HUES6 (cell line): Measurements from ENCODE around the gene BPIFB1.

ENCODE experiments used
- H3K27ac ChIP-seq: 2 replicates; pipeline ENCODE4 v1.7.0; 2013; ENCODE audit warnings: low read depth, mild to moderate bottlenecking, low read length, inconsistent platforms
- H3K27me3 ChIP-seq: 2 replicates; pipeline ENCODE4 v1.6.1; 2013; ENCODE audit warnings: low read length; ENCODE audit not compliant: control insufficient read depth, insufficient read depth
- H3K36me3 ChIP-seq: 2 replicates; pipeline ENCODE4 v1.6.1; 2013; ENCODE audit warnings: low read length; ENCODE audit not compliant: control insufficient read depth, insufficient read depth
- H3K4me1 ChIP-seq: 2 replicates; pipeline ENCODE4 v1.6.1; 2013; ENCODE audit warnings: low read length; ENCODE audit not compliant: control insufficient read depth, insufficient read depth
- H3K4me3 ChIP-seq: 2 replicates; pipeline ENCODE4 v1.5.1; 2013; ENCODE audit warnings: low read depth, low read length
- H3K9ac ChIP-seq: one replicate; pipeline ENCODE4 v1.6.1; 2013; ENCODE audit warnings: mild to moderate bottlenecking, low read length
- H3K9me3 ChIP-seq: 2 replicates; pipeline ENCODE4 v1.6.1; 2013; ENCODE audit warnings: low read depth, low read length; ENCODE audit not compliant: control insufficient read depth, insufficient read depth

The BPIFB1 gene

DNA sequence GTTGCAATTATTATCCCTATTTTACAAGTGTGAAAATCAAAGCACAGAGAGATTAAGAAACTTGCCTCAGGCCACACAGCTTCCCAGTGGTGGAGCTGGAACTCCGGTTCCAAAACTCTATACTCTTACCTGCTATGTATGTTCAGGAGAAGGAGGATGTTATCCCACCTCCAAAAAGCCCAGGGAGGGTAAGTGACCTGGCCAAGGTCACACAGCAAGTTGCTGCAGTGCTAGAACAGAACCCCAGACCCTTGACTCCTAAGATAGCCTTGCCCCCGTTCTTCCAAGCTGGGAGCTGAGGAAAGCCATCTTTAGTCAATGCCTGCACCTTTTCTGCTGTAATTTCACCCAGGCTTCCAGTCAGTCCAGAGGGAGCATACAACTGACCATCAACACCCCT lies 42.3 kb downstream of the BPIFB1 start:
- no peaks in the 10 kb centered on the region for H3K9me3 ChIP-seq
- no peak overlapping the region for H3K4me3 ChIP-seq
- H3K27ac ChIP-seq: no peak overlapping the region
- H3K9ac ChIP-seq: no peak overlapping the region
- no peaks in the 10 kb centered on the region for H3K4me1 ChIP-seq
- H3K27me3 ChIP-seq: no peaks in the 10 kb centered on the region; the same call in 1 of the 2 replicates
- no peaks in the 10 kb centered on the region for H3K36me3 ChIP-seq

DNA sequence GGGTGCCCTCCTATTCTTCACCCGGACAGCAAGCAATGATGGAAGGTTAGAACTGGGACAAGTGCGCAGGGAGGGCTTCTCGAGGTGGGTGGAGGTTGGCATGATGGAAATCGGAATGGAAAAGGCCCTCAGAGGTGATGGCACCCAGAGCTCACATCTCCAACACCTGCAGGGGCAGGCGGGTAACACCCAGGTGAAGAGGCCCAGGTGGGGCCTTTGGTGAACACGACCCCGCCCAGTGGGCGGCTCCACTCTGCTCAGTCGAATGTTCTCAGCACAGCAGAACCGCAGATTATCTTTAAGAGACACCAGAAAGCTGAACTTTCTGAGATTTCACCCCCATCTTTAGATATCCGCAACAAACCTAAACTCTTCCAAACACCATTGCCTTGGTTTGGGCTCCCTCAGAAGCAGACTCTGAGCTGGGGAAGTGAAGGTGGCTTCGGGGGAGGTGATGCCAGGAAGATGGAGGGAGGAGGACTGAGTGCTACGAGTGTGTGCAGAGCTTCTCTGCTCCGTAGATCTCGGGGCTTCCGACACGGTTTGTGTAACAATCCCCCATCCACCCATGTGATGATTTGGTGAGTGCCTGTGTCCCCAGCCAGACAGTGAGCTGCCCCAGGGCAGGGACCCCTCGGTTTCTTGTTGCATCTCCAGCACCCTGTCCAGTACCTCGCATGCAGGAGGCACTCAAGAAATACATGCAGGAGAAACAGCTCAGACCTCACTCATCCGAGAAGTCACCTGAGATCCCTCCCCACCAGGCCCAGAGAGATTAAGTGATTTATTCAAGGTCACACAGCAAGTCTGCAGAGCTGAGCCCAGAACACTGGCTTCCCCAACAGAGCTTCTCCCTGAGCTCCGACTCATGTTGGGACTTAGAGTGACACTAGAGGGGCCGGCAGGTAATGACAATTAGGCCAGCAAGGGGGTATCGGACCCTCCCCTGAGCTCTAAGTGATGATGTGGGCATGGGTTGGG lies 45.4 kb downstream of the BPIFB1 start:
- no peak overlapping the region for H3K27ac ChIP-seq
- H3K4me3 ChIP-seq: no peak overlapping the region
- no peaks in the 10 kb centered on the region for H3K4me1 ChIP-seq
- no peaks in the 10 kb centered on the region for H3K36me3 ChIP-seq
- H3K9ac ChIP-seq: no peak overlapping the region
- no peaks in the 10 kb centered on the region; the same call in 1 of the 2 replicates for H3K27me3 ChIP-seq
- no peaks in the 10 kb centered on the region for H3K9me3 ChIP-seq

DNA sequence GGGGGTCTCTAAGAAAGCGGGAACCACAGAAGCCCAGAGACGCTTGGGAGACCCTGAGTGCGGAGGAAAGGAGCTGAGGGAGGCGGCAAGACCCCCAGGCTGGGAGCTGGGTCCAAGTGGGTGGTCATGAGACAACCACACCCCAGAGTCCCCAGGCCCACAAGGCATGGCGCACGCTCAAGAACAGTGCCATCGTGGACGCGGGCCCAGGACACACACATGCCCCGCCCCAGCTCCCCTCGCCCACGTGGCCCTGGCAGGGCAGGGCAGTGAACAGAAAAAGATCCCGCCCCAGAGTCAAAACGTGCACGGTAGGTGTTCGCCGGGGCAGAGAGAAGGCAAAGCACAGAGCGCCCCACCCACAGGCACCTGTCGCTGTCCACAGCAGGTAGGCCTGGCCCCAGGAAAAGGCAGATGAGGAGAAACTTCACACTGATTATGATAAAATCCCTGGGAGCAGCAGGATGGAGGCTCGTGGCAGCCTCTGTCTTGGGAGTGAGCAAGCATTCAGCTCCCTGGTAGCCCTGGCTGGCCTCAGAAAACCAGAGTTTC lies 50.0 kb downstream of the BPIFB1 start:
- Histone ChIP-seq H3K4me1 (no peaks in the 10 kb centered on the region), H3K9ac (no peak overlapping the region), H3K27ac (no peak overlapping the region), H3K36me3 (no peaks in the 10 kb centered on the region), H3K27me3 (no peaks in the 10 kb centered on the region; the same call in 1 of the 2 replicates), H3K4me3 (no peak overlapping the region), H3K9me3 (no peaks in the 10 kb centered on the region)

DNA sequence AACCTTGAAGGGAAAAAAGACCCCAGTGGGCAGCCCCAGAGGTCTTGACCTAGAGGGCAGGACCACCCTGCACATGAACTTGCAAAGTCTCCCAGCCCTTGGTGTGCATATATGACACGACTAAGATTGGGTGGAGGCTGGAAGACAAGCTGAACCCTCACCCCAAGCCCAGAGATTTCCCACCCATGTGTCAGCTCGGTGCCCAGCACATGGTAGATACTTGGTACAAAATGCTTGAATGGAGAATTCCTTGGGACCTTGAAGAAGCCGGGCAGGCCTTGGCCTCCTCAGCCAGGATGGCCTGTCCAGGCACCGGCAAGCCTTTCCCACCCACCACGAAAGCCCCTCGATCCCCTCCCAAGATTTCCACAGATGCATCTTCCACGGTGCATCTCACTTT lies 50.6 kb downstream of the BPIFB1 start:
- Histone ChIP-seq H3K27me3 (no peaks in the 10 kb centered on the region; the same call in 1 of the 2 replicates), H3K9me3 (no peaks in the 10 kb centered on the region), H3K36me3 (no peaks in the 10 kb centered on the region), H3K4me1 (no peaks in the 10 kb centered on the region), H3K9ac (no peak overlapping the region), H3K4me3 (no peak overlapping the region), H3K27ac (no peak overlapping the region)

DNA sequence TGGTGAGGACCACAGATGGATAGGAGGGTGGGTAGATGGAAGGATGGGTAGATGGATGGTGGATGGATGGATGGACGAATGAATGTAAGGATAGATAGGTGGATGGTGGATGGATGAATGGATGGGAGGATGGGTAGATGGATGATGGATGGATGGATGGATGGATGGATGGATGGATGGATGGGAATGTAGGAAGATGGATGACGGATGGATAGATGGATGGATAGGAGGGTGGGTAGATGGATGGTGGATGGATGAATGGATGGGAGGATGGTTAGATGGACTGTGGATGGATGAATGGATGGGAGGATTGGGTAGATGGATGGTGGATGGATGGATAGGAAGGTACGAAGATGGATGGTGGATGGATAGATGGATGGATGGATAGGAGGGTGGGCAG lies 51.1 kb downstream of the BPIFB1 start:
- Histone ChIP-seq H3K36me3 (no peaks in the 10 kb centered on the region), H3K27ac (no peak overlapping the region), H3K4me3 (no peak overlapping the region), H3K27me3 (no peaks in the 10 kb centered on the region; the same call in 1 of the 2 replicates), H3K4me1 (no peaks in the 10 kb centered on the region), H3K9ac (no peak overlapping the region), H3K9me3 (no peaks in the 10 kb centered on the region)

DNA sequence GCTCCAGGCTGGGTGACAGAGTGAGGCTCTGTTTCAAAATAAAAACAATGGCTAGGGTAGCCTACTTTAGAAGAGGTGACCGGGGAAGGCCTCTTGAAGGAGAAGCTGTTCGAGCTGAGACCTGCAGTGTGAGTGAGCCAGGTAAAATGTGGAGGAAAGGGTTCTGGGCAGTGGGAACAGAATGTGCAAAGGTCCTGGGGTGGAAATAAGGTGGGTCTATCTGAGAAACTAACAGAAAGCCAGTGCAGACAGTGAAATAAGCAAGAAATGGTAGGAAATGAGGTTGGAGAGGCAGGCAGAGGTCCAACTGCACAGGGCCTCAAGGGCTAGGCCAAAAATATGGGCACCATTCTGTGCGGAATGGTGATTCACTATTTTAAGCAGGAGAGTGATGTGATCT lies 53.4 kb downstream of the BPIFB1 start:
- H3K4me1 ChIP-seq: no peaks in the 10 kb centered on the region
- no peaks in the 10 kb centered on the region for H3K36me3 ChIP-seq
- no peak overlapping the region for H3K4me3 ChIP-seq
- no peaks in the 10 kb centered on the region for H3K9me3 ChIP-seq
- no peaks in the 10 kb centered on the region; the same call in 1 of the 2 replicates for H3K27me3 ChIP-seq
- no peak overlapping the region for H3K9ac ChIP-seq
- no peak overlapping the region for H3K27ac ChIP-seq

DNA sequence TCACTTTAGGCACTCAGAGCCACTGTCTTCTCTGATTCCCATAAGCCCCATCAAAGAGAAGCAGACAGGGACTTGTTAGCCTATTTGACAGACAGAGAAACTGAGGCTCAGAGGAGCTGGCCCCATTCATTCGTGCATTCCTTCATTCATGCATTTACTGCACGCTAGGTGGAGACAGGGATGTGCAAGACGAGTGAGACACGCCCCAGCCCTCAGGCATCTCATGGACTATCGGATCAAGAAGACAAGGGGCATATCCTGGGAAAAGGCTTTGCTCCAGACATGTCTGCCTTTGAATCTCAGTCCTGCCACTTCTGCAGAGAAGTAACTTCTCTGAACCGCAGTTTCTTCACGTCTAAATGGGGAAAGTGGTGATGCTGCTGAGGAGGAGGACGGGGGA lies 54.1 kb downstream of the BPIFB1 start:
- Histone ChIP-seq H3K4me3 (no peak overlapping the region), H3K27me3 (no peaks in the 10 kb centered on the region; the same call in 1 of the 2 replicates), H3K9ac (no peak overlapping the region), H3K9me3 (no peaks in the 10 kb centered on the region), H3K4me1 (no peaks in the 10 kb centered on the region), H3K27ac (no peak overlapping the region), H3K36me3 (no peaks in the 10 kb centered on the region)

DNA sequence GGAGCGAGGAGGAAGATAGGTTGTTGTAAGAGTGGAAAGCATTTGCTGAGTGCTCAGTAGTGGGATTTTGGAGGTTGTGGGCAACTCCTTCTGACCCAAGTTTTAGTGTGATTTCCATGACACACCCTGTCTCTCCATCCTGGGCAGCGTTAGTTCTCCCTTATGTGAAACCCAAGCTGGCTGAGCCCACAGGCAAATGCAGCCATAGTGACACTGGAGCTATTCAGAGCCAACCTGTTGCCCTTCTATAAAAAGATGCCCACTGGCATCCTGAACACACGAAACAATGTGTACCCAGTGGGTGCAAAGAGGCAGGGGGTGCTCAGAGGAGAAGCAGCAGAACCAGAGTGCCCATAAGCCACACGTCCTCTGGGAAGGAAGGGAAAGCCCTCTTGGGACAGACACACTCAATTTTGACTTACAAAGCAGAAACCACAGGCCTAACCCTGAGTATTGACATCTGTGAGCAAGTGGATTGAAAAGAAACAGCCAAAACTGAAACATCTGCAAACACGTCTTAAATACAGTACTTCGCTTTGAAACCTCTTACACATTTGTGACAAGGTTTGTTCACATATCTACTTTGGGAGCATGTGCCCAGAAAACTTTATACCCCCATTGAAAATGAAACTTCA lies 54.6 kb downstream of the BPIFB1 start:
- Histone ChIP-seq H3K27me3 (no peaks in the 10 kb centered on the region), H3K4me1 (no peaks in the 10 kb centered on the region), H3K9ac (no peak overlapping the region), H3K9me3 (no peaks in the 10 kb centered on the region), H3K4me3 (no peak overlapping the region), H3K36me3 (no peaks in the 10 kb centered on the region), H3K27ac (no peak overlapping the region)

DNA sequence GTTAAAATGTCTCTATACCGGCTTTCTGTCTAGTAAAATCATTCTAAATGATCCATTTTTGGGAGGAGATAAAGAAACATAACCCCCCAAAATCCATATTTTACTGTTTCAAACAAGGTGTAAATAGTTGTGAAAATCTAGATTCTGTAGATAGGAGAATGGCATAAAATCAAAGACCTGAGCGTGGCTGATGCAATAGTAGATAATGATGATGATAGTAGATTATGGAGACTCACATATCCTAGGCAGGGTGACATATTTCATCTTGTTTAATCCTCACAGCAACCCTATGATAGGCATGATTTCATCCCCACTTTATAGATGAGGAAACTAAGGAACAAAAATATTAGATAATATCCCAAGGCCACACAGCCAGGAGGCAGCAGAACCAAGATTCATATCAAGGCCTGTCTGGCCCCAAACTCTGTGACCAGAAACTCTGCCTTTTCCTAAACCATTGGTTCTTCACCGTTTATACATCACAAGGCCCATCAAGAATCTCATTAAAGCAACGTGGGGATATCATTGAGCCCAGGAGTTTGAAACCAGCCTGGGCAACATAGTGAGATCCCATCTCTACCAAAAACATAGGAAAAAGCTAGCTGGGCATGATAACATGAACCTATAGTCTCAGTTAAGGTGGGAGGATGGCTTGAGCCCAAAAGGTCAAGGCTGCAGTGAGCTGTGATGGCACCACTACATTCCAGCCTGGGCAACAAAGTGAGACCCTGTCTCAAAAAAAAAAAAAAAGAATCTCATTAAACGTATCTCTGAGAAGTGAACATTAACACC lies 55.6 kb downstream of the BPIFB1 start:
- Histone ChIP-seq H3K9ac (no peak overlapping the region), H3K27ac (no peak overlapping the region), H3K27me3 (no peaks in the 10 kb centered on the region), H3K36me3 (no peaks in the 10 kb centered on the region), H3K4me3 (no peak overlapping the region), H3K4me1 (no peaks in the 10 kb centered on the region), H3K9me3 (no peaks in the 10 kb centered on the region)

DNA sequence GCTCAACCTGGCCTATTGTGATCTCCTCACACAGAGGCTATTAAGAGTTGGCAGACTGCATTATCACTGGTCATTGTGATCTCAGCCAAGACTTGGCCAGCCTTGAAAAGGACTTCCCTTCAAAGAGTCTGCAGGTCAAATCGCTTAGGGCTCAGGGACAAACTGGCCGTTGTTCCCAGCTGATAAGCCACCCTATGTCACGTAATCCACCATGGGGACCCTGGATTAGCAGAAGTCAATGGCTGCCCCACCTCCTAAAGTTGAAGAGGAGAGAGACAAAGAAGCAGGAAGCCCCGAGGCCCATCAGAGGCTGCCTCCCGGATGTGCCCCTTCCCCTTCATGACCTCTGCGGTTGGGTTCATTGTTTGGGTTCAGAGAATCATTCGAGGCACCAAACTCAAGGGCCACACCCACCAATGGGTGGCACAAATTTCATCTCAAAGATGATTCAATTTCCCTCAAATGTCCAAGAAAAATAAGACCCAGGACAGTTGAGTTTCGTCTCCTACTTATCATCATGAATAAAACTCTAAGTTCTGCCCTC lies 56.6 kb downstream of the BPIFB1 start:
- Histone ChIP-seq H3K27ac (no peak overlapping the region), H3K27me3 (no peaks in the 10 kb centered on the region), H3K4me1 (no peaks in the 10 kb centered on the region), H3K9ac (no peak overlapping the region), H3K4me3 (no peak overlapping the region), H3K9me3 (no peaks in the 10 kb centered on the region), H3K36me3 (no peaks in the 10 kb centered on the region)
